B cell (primary cell): ENCODE measurements around the gene HOXA3. TPM values are rescaled to one million over a fixed set of nuclear protein-coding genes. Genes with fewer than 3 reads are reported as not detected.

Experiments
- ATAC-seq: fragments of 200-7000 bp; cut with Tn5 transposase; one replicate; pipeline ENCODE4 v1.10.0; 2021; ENCODE audit warnings: low read depth, mild to moderate bottlenecking, moderate number of reproducible peaks, moderate library complexity
- CTCF ChIA-PET: fragments of 350-600 bp; sonication (Branson Sonifier 250); formaldehyde crosslinking; loops from one replicate; lab custom pipeline; 2021; ENCODE audit warnings: antibody characterized with exemption, inconsistent platforms; lab: Charles Lee
- POLR2A ChIA-PET: fragments of 350-600 bp; sonication (Branson Sonifier 250); formaldehyde crosslinking; loops from one replicate; lab custom pipeline; 2021; ENCODE audit warnings: antibody characterized with exemption; lab: Charles Lee
- DNase-seq: peaks from one replicate; pipeline ENCODE4 v3.0.0; 2013
- H2AFZ ChIP-seq: 2 replicates; pipeline ENCODE4 v1.6.1; 2012; ENCODE audit warnings: mild to moderate bottlenecking, low read depth, low read length; ENCODE audit not compliant: insufficient read depth, poor library complexity, severe bottlenecking
- H3K27ac ChIP-seq, 2 donors: 1 replicate in 1 of 2; 2 replicates in 1 of 2; pipeline ENCODE4 v1.5.1; 2012 to 2013; ENCODE audit warnings: low read length in 2 of 2, mild to moderate bottlenecking in 2 of 2, moderate library complexity in 1 of 2
- H3K27me3 ChIP-seq, 4 experiments: fragments of 200-600 bp in 1 of 4; sonication (generic) in 1 of 4; replicated peaks in 1 of 4; 1 replicate in 2 of 4; 2 replicates in 2 of 4; pipeline versions ENCODE4 v1.6.1 to v1.7.0; 2013 to 2016; ENCODE audit warnings: low read length in 3 of 4, mild to moderate bottlenecking in 2 of 4, mixed read lengths in 1 of 4, moderate library complexity in 1 of 4; ENCODE audit not compliant: insufficient read depth in 4 of 4, control insufficient read depth in 3 of 4; ENCODE audit errors: control extremely low read depth in 1 of 4
- H3K36me3 ChIP-seq, 2 experiments: replicated peaks in 1 of 2; 1 replicate in 1 of 2; 2 replicates in 1 of 2; pipeline versions ENCODE4 v1.6.1 to v1.7.1; 2013; ENCODE audit warnings: low read length in 1 of 2; ENCODE audit not compliant: insufficient read depth in 2 of 2, control insufficient read depth in 1 of 2; ENCODE audit errors: control extremely low read depth in 1 of 2, extremely low read depth in 1 of 2
- H3K4me1 ChIP-seq, 2 donors: fragments of 200-600 bp in 1 of 2; sonication (generic) in 1 of 2; 1 replicate in 1 of 2; 2 replicates in 1 of 2; pipeline versions ENCODE4 v1.5.1 to v1.6.1; 2013 to 2017; ENCODE audit warnings: low read length in 2 of 2; ENCODE audit not compliant: control insufficient read depth in 2 of 2, insufficient read depth in 2 of 2
- H3K4me2 ChIP-seq: replicated peaks from 2 replicates; pipeline ENCODE3; 2012; ENCODE audit warnings: mild to moderate bottlenecking, low read depth, low read length; ENCODE audit not compliant: poor library complexity, severe bottlenecking
- H3K4me3 ChIP-seq, 5 experiments: fragments of 200-600 bp in 1 of 5; sonication (generic) in 1 of 5; 1 replicate in 3 of 5; 2 replicates in 2 of 5; pipeline versions ENCODE4 v1.5.1 to v1.7.0; 2011 to 2016; ENCODE audit warnings: low read length in 4 of 5, mild to moderate bottlenecking in 4 of 5, low read depth in 2 of 5, control low read depth in 1 of 5, moderate library complexity in 1 of 5; ENCODE audit not compliant: insufficient read depth in 1 of 5; ENCODE audit errors: control extremely low read depth in 1 of 5, extremely low read depth in 1 of 5
- H3K79me2 ChIP-seq: fragments of 200-600 bp; sonication (generic); one replicate; pipeline ENCODE4 v1.6.0; 2016; ENCODE audit warnings: low read length; ENCODE audit not compliant: control insufficient read depth, insufficient read depth
- H3K9ac ChIP-seq: fragments of 200-600 bp; sonication (generic); 2 replicates; pipeline ENCODE4 v1.6.1; 2017; ENCODE audit warnings: mild to moderate bottlenecking, low read length, moderate library complexity
- H3K9me3 ChIP-seq, 3 donors: one replicate each; pipeline versions ENCODE4 v1.6.1 to v1.7.1; 2013; ENCODE audit warnings: low read length in 2 of 3; ENCODE audit not compliant: control insufficient read depth in 2 of 3, insufficient read depth in 1 of 3; ENCODE audit errors: control extremely low read depth in 1 of 3
- H4K20me1 ChIP-seq: 2 replicates; pipeline ENCODE4 v1.6.0; 2012; ENCODE audit warnings: mild to moderate bottlenecking, low read length; ENCODE audit not compliant: insufficient read depth, control insufficient read depth, poor library complexity, severe bottlenecking
- H3K27ac Mint-ChIP-seq: one replicate; pipeline ENCODE4 v1.8.0; 2021; ENCODE audit warnings: mixed read lengths
- H3K27me3 Mint-ChIP-seq: one replicate; pipeline ENCODE4 v1.8.0; 2021; ENCODE audit warnings: mixed read lengths
- H3K4me1 Mint-ChIP-seq: one replicate; pipeline ENCODE4 v1.8.0; 2021; ENCODE audit warnings: mixed read lengths
- H3K4me3 Mint-ChIP-seq: one replicate; pipeline ENCODE4 v1.8.0; 2021; ENCODE audit warnings: mixed read lengths
- H3K9me3 Mint-ChIP-seq: one replicate; pipeline ENCODE4 v1.8.0; 2022; ENCODE audit warnings: mixed read lengths; ENCODE audit not compliant: insufficient read depth
- EZH2 ChIP-seq: IDR thresholded peaks from 2 replicates; pipeline ENCODE4 v1.6.1; 2012; ENCODE audit warnings: borderline replicate concordance, low read depth, mild to moderate bottlenecking, moderate library complexity, low read length; ENCODE audit not compliant: insufficient read depth, poor library complexity, severe bottlenecking
- WGBS: methylation state at CpG from one replicate; pipeline ENCODE4 v1.1.5; 2013; ENCODE audit warnings: missing lambda C conversion rate; ENCODE audit not compliant: insufficient coverage; 5-methylcytosine and 5-hydroxymethylcytosine counted together
- intact Hi-C: fragments of 100-400 bp; cut with micrococcal nuclease; formaldehyde crosslinking; loops from one replicate; pipeline ENCODE4 v1.10.0; 2022
- polyA plus RNA-seq: library from polyadenylated mRNA; depleted of rRNA; stranded (reverse); fragments of >200 nt; gene quantifications from 2 replicates; pipeline ENCODE4 v1.2.3, GENCODE V29; 2012
- total RNA-seq, 2 donors: library from RNA; stranded (reverse); fragments of 120-200 nt in 1 of 2; gene quantifications; 1 replicate in 1 of 2; 2 replicates in 1 of 2; pipeline versions ENCODE4 v1.2.3 to v1.2.4, GENCODE V29; 2013 to 2022
- TF ChIP-seq, protein P1 (sequence below): fragments of 200-600 bp; IDR thresholded peaks from one replicate; pipeline ENCODE4 v1.8.0; 2022; ENCODE audit warnings: antibody characterized with exemption, mild to moderate bottlenecking

The HOXA3 gene
- total and polyA plus RNA-seq, 2 donors (not counting 1 experiment from before 2014, with no cell fraction given), result 0.07 TPM; not detected in 1

DNA sequence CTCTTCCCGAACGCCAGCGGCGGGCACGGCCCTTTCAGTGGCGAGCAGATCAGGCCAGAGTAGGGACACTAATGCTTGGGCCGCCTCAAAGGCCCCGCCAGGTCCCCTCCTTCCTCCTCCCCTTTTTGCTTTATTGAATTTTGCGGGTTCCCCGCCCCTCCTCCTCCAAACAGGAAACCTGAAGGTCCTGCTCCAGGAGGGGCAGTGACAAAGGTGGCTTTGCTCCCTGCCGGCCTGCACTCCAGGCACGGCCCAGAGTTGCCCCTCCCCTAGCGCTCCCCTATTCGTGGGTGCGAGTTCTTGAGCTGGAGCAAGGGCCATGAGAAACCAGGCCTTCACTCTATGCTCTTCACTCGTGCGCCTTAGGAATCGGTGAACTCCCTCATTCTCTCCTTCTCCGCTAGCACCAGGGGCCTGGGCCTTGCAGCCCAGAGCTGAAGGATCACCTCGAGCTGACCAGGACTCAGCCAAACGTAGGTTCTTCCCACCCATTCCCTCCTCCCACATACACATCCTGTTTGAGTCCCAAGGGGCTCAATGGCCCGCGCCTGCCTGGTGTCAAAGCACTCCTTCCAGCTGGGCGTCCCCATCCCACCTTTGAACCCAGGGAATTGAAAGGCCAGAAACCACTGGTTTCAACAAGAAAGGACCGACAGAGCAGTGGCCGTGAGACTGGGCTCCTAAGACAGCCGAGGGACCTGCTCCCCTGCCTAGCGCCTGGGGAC is 4.2 kb downstream of the HOXA3 start:
- H3K4me1 ChIP-seq, result peaks cover 48 to 55% of the 10 kb centered on the region in 2 donors
- CTCF ChIA-PET, result interaction anchor here (0.7 to 6.9 kb wide), 11 partner anchors 14 to 752 kb away, joined by 3 to 52 read pairs (median 4); no protein-coding TSS in a partner anchor

More for the DNA sequence above, 4.2 kb downstream of the HOXA3 start:
- ATAC-seq, result no peak
- 4% methylated on average over 28 of the region's 28 CpGs for WGBS
- Mint-ChIP-seq H3K27me3 (peaks cover 62% of the 10 kb centered on the region), H3K27ac (peak overlapping the region; percentile 20), H3K4me3 (peak overlapping the region; percentile 80), H3K9me3 (no peaks in the 10 kb centered on the region), H3K4me1 (peaks cover 33% of the 10 kb centered on the region)
- TF ChIP-seq EZH2, result no peak
- TF ChIP-seq, protein P1, sequence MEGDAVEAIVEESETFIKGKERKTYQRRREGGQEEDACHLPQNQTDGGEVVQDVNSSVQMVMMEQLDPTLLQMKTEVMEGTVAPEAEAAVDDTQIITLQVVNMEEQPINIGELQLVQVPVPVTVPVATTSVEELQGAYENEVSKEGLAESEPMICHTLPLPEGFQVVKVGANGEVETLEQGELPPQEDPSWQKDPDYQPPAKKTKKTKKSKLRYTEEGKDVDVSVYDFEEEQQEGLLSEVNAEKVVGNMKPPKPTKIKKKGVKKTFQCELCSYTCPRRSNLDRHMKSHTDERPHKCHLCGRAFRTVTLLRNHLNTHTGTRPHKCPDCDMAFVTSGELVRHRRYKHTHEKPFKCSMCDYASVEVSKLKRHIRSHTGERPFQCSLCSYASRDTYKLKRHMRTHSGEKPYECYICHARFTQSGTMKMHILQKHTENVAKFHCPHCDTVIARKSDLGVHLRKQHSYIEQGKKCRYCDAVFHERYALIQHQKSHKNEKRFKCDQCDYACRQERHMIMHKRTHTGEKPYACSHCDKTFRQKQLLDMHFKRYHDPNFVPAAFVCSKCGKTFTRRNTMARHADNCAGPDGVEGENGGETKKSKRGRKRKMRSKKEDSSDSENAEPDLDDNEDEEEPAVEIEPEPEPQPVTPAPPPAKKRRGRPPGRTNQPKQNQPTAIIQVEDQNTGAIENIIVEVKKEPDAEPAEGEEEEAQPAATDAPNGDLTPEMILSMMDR, result no peak
- peak overlapping the region; percentile 50 for H3K9ac ChIP-seq
- no peak overlapping the region for H2AFZ ChIP-seq
- H3K27ac ChIP-seq, result no peak overlapping the region
- intact Hi-C loops, result no loop called here
- peaks cover 7% of the 10 kb centered on the region for H4K20me1 ChIP-seq
- H3K36me3 ChIP-seq, result no peaks in the 10 kb centered on the region
- peak overlapping the region in 3 of 5 experiments; percentile 2 to 30 (median 27) for H3K4me3 ChIP-seq
- peak overlapping the region; percentile 69 for H3K4me2 ChIP-seq
- POLR2A ChIA-PET, result interaction anchor here (0.6 kb wide), 1 partner anchor 1289 kb away, joined by 6 read pairs; no protein-coding TSS in a partner anchor
- peak; percentile 35 for DNase-seq
- H3K79me2 ChIP-seq, result no peaks in the 10 kb centered on the region
- peaks cover 0 to 82% (median 0%) of the 10 kb centered on the region in 3 donors for H3K9me3 ChIP-seq
- H3K27me3 ChIP-seq, result peaks cover 0 to 92% (median 67%) of the 10 kb centered on the region in 4 experiments
